Right atrium auricular region (tissue), 2 donors: ENCODE measurements around the gene EBF3. TPM values are rescaled to one million over a fixed set of nuclear protein-coding genes. Genes with fewer than 3 reads are reported as not detected.

Source experiments
- DNase-seq: peaks from one replicate; pipeline ENCODE4 v3.0.0-alpha.2; 2019; ENCODE audit warnings: low spot score
- H3K27ac ChIP-seq, 2 donors: fragments of 200-600 bp; sonication (generic); 1 replicate in 1 of 2; 2 replicates in 1 of 2; pipeline ENCODE4 v1.5.1; 2016 to 2019
- H3K27me3 ChIP-seq, 2 donors: fragments of 200-600 bp; sonication (generic); one replicate each; pipeline versions ENCODE4 v1.5.1 to v1.6.0; 2017 to 2019
- H3K36me3 ChIP-seq: fragments of 200-600 bp; sonication (generic); one replicate; pipeline ENCODE4 v1.5.1; 2016
- H3K4me1 ChIP-seq, 2 donors: fragments of 200-600 bp; sonication (generic); one replicate each; pipeline versions ENCODE4 v1.5.1 to v1.6.0; 2017 to 2019
- H3K4me3 ChIP-seq, 2 donors: fragments of 200-600 bp; sonication (generic); 1 replicate in 1 of 2; 2 replicates in 1 of 2; pipeline ENCODE4 v1.5.1; 2017 to 2019; ENCODE audit warnings: mild to moderate bottlenecking in 1 of 2, moderate library complexity in 1 of 2
- H3K9me3 ChIP-seq, 2 donors: fragments of 200-600 bp; sonication (generic); one replicate each; pipeline ENCODE4 v1.5.1; 2019
- CTCF ChIP-seq, 2 donors: fragments of 200-600 bp; sonication (generic); IDR thresholded peaks; one replicate each; pipeline ENCODE4 v1.5.1; 2019; ENCODE audit warnings: antibody characterized with exemption in 2 of 2
- total RNA-seq, 2 donors: library from RNA; depleted of rRNA; stranded (reverse); fragments of >200 nt; gene quantifications; one replicate each; pipeline ENCODE4 v1.1.0, GENCODE V29; 2016

The EBF3 gene
- total RNA-seq, 2 donors from 2014 or later = 5.8 to 6.9 TPM

- peaks cover 0 to 3% of the 10 kb centered on the region in 2 donors for H3K4me1 ChIP-seq
- no peak overlapping the region for H3K27ac ChIP-seq
- no peak for DNase-seq
- H3K27me3 ChIP-seq = no peaks in the 10 kb centered on the region
- H3K36me3 ChIP-seq = peaks cover 7% of the 10 kb centered on the region
- no peak for TF ChIP-seq CTCF (IDR thresholded peaks at IDR 0.05)
- no peaks in the 10 kb centered on the region for H3K9me3 ChIP-seq
- no peak overlapping the region for H3K4me3 ChIP-seq
Measured at GRCh38 chr10:129867631-129868179, 96.4 kb downstream of the EBF3 start.

- Histone ChIP-seq H3K27me3 (no peaks in the 10 kb centered on the region), H3K9me3 (no peaks in the 10 kb centered on the region), H3K36me3 (peaks cover 7% of the 10 kb centered on the region), H3K4me1 (peaks cover 0 to 3% of the 10 kb centered on the region in 2 donors), H3K27ac (no peak overlapping the region), H3K4me3 (no peak overlapping the region)
- no peak for DNase-seq
- no peak for TF ChIP-seq CTCF (IDR thresholded peaks at IDR 0.05)
Measured at GRCh38 chr10:129866894-129867293, 97.2 kb downstream of the EBF3 start.

- no peaks in the 10 kb centered on the region for H3K9me3 ChIP-seq
- TF ChIP-seq CTCF (IDR thresholded peaks at IDR 0.05) = no peak
- no peak overlapping the region for H3K4me3 ChIP-seq
- peaks cover 0 to 3% of the 10 kb centered on the region in 2 donors for H3K4me1 ChIP-seq
- peaks cover 7% of the 10 kb centered on the region for H3K36me3 ChIP-seq
- no peak for DNase-seq
- no peaks in the 10 kb centered on the region for H3K27me3 ChIP-seq
- H3K27ac ChIP-seq = no peak overlapping the region
Measured at GRCh38 chr10:129865960-129866359, 98.1 kb downstream of the EBF3 start.

- peaks cover 0 to 3% of the 10 kb centered on the region in 2 donors for H3K4me1 ChIP-seq
- DNase-seq = no peak
- H3K27ac ChIP-seq = no peak overlapping the region
Measured at GRCh38 chr10:129865413-129865812, 98.7 kb downstream of the EBF3 start.

GRCh38 chr10:129864601-129865126 is 99.4 kb downstream of the EBF3 start:
- TF ChIP-seq CTCF (IDR thresholded peaks at IDR 0.05) = no peak
- H3K4me1 ChIP-seq = peaks cover 0 to 3% of the 10 kb centered on the region in 2 donors
- H3K27me3 ChIP-seq = no peaks in the 10 kb centered on the region
- no peak for DNase-seq
- H3K9me3 ChIP-seq = no peaks in the 10 kb centered on the region
- no peak overlapping the region for H3K27ac ChIP-seq
- H3K36me3 ChIP-seq = peaks cover 7% of the 10 kb centered on the region
- H3K4me3 ChIP-seq = no peak overlapping the region

More at GRCh38 chr10:129865413-129865812, 98.7 kb downstream of the EBF3 start:
- H3K27me3 ChIP-seq = no peaks in the 10 kb centered on the region
- TF ChIP-seq CTCF (IDR thresholded peaks at IDR 0.05) = no peak
- no peak overlapping the region for H3K4me3 ChIP-seq
- no peaks in the 10 kb centered on the region for H3K9me3 ChIP-seq
- peaks cover 7% of the 10 kb centered on the region for H3K36me3 ChIP-seq

GRCh38 chr10:129864082-129864481 is 100.0 kb downstream of the EBF3 start:
- H3K36me3 ChIP-seq = peaks cover 7% of the 10 kb centered on the region
- H3K4me3 ChIP-seq = no peak overlapping the region
- H3K27me3 ChIP-seq = no peaks in the 10 kb centered on the region
- no peaks in the 10 kb centered on the region for H3K9me3 ChIP-seq
- no peak for TF ChIP-seq CTCF (IDR thresholded peaks at IDR 0.05)
- DNase-seq = no peak
- H3K27ac ChIP-seq = no peak overlapping the region
- H3K4me1 ChIP-seq = peaks cover 0 to 3% of the 10 kb centered on the region in 2 donors
